SU-DHL-6 (cell line): ENCODE results near the gene RARB.

ENCODE experiments used
- H2AFZ ChIP-seq: fragments of 200-600 bp; sonication (generic); 2 replicates; pipeline ENCODE4 v1.6.1; 2014; ENCODE audit warnings: low read depth, mild to moderate bottlenecking, moderate library complexity, mixed read lengths, antibody characterized with exemption, low read length; ENCODE audit not compliant: severe bottlenecking
- H3F3A ChIP-seq: fragments of 200-600 bp; shearing (Covaris generic); 2 replicates; pipeline ENCODE4 v1.6.0; 2016; ENCODE audit warnings: antibody characterized with exemption, mild to moderate bottlenecking; ENCODE audit not compliant: insufficient read depth
- H3K27ac ChIP-seq: fragments of 200-600 bp; sonication (generic); 2 replicates; pipeline ENCODE4 v1.5.1; 2016; ENCODE audit warnings: low read depth, mild to moderate bottlenecking, low read length, moderate library complexity, mixed read lengths
- H3K27me3 ChIP-seq: fragments of 200-600 bp; sonication (generic), shearing (Covaris generic); 2 replicates; pipeline ENCODE4 v1.6.0; 2014; ENCODE audit warnings: mild to moderate bottlenecking, low read length
- H3K36me3 ChIP-seq: fragments of 200-600 bp; sonication (generic); 2 replicates; pipeline ENCODE4 v1.6.1; 2014; ENCODE audit warnings: mild to moderate bottlenecking, low read length, mixed read lengths
- H3K4me2 ChIP-seq: fragments of 300-600, 200-600 bp; shearing (Covaris generic), sonication (generic); 2 replicates; pipeline ENCODE4 v1.6.0; 2014; ENCODE audit warnings: low read length, low read depth, mild to moderate bottlenecking; ENCODE audit not compliant: poor library complexity, severe bottlenecking
- H3K4me3 ChIP-seq: fragments of 200-600 bp; sonication (generic); 2 replicates; pipeline ENCODE4 v1.5.1; 2014; ENCODE audit warnings: antibody characterized with exemption, low read length, mild to moderate bottlenecking, mixed read lengths; ENCODE audit not compliant: insufficient read depth, poor library complexity, severe bottlenecking
- H3K79me2 ChIP-seq: fragments of 200-600 bp; sonication (generic); 2 replicates; pipeline ENCODE4 v1.6.1; 2014; ENCODE audit warnings: mild to moderate bottlenecking, low read length, moderate library complexity; ENCODE audit not compliant: insufficient read depth
- H3K9ac ChIP-seq: fragments of 200-600 bp; sonication (generic); 2 replicates; pipeline ENCODE4 v1.7.0; 2014; ENCODE audit warnings: mild to moderate bottlenecking, low read length
- H3K9me2 ChIP-seq: fragments of 200-600 bp; sonication (generic); replicated peaks from 2 replicates; pipeline ENCODE4 v1.6.1; 2014; ENCODE audit warnings: low read length; ENCODE audit not compliant: insufficient read depth
- H3K9me3 ChIP-seq: fragments of 200-600 bp; sonication (generic); 2 replicates; pipeline ENCODE4 v1.6.1; 2014; ENCODE audit warnings: low read length, mixed read lengths; ENCODE audit not compliant: insufficient read depth
- H4K20me1 ChIP-seq: fragments of 200-600 bp; sonication (generic); 2 replicates; pipeline ENCODE4 v1.6.1; 2014; ENCODE audit warnings: low read depth, mild to moderate bottlenecking, antibody characterized with exemption, low read length, moderate library complexity, mixed read lengths
- EZH2phosphoT487 ChIP-seq: fragments of 200-600 bp; sonication (generic), shearing (Covaris generic); conservative IDR thresholded peaks from 2 replicates; pipeline ENCODE4 v1.6.1; 2018; ENCODE audit warnings: mild to moderate bottlenecking, antibody characterized with exemption, low read length, moderate library complexity, mixed read lengths
- TF ChIP-seq, protein P1 (sequence below): fragments of 200-600 bp; sonication (generic); IDR thresholded peaks from one replicate; pipeline ENCODE4 v1.5.1; 2017; ENCODE audit warnings: antibody characterized with exemption, mild to moderate bottlenecking, low read length, moderate library complexity; ENCODE audit not compliant: insufficient read depth, poor library complexity, severe bottlenecking

Gene RARB

DNA sequence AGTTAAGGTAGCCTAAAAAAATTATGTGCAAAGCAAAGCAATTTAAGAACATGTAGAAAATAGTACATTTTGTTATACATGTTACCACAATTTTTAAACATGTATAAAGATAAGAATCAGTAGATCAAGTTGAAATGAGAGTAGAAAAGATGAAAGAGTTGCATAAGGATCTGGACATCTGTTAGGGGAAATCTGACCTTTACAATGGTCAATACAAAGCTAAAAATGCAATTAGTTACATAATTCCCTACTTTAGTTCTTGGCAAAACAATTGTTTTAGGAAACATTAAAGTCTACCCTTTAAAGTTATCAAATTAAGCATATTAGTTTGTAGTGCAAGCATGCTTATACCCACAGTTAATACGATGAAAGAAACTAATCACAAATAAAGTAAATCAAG, 203.9 kb downstream of the RARB start:
- no peak overlapping the region for H3K9ac ChIP-seq
- no peaks in the 10 kb centered on the region for H3K27me3 ChIP-seq
- H3K4me3 ChIP-seq = no peak overlapping the region
- H3K9me3 ChIP-seq = no peaks in the 10 kb centered on the region
- H3F3A ChIP-seq = 0 out of 2 replicates have a peak, but pooled peaks cover 10% of the 10 kb centered on the region
- H4K20me1 ChIP-seq = no peaks in the 10 kb centered on the region
- TF ChIP-seq, protein P1, sequence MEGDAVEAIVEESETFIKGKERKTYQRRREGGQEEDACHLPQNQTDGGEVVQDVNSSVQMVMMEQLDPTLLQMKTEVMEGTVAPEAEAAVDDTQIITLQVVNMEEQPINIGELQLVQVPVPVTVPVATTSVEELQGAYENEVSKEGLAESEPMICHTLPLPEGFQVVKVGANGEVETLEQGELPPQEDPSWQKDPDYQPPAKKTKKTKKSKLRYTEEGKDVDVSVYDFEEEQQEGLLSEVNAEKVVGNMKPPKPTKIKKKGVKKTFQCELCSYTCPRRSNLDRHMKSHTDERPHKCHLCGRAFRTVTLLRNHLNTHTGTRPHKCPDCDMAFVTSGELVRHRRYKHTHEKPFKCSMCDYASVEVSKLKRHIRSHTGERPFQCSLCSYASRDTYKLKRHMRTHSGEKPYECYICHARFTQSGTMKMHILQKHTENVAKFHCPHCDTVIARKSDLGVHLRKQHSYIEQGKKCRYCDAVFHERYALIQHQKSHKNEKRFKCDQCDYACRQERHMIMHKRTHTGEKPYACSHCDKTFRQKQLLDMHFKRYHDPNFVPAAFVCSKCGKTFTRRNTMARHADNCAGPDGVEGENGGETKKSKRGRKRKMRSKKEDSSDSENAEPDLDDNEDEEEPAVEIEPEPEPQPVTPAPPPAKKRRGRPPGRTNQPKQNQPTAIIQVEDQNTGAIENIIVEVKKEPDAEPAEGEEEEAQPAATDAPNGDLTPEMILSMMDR = no peak
- TF ChIP-seq EZH2phosphoT487 = no peak
- H3K36me3 ChIP-seq = peaks cover 56% of the 10 kb centered on the region
- H2AFZ ChIP-seq = no peak overlapping the region
- no peaks in the 10 kb centered on the region for H3K9me2 ChIP-seq
- no peak overlapping the region for H3K4me2 ChIP-seq
- H3K27ac ChIP-seq = no peak overlapping the region
- no peaks in the 10 kb centered on the region for H3K79me2 ChIP-seq

DNA sequence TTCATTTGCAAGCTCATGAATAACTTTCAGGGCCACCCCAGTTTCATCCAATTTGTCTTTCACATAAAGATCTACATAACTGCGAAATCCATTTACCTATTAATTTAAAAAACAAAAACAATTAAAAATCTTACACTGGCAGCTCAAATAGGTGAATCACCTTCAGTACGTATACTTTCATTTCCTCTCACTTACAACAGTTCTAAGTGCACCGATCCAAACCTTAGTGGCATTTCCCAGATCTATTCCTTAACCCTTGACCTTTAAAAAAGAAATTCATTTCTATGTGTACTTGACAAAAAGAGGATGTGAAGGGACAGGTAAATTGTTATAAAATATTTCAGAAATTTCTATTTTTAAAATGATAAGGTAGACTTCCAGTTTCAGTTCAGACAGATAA, 205.9 kb downstream of the RARB start:
- Histone ChIP-seq H3K4me2 (no peak overlapping the region), H4K20me1 (no peaks in the 10 kb centered on the region)

DNA sequence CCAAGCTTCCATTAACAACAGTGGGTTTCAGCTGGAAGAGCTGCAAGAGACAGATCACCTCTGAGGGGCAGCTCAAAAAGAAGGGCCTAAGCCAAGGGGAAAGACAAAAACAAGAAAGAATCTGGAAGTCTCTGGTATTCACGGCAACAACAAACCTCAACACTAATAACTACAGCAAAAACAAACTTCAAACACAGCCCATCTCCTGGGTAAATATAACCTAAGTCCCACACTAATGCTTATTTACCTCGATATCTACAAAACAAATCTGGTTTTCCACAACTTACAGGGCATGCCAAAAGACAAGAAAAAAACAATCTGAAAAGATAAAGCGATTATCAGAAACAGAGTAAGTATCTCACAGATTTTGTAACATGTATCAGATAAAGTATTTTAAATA, 207.0 kb downstream of the RARB start:
- no peak for TF ChIP-seq EZH2phosphoT487
- TF ChIP-seq, protein P1 = no peak
- H3K36me3 ChIP-seq = peaks cover 57% of the 10 kb centered on the region

More for the DNA sequence above, 205.9 kb downstream of the RARB start:
- peaks cover 62% of the 10 kb centered on the region for H3K36me3 ChIP-seq
- TF ChIP-seq, protein P1 = no peak
- no peak for TF ChIP-seq EZH2phosphoT487
- no peaks in the 10 kb centered on the region for H3K79me2 ChIP-seq
- no peaks in the 10 kb centered on the region for H3K9me2 ChIP-seq
- 0 out of 2 replicates have a peak, but pooled peaks cover 10% of the 10 kb centered on the region for H3F3A ChIP-seq
- no peaks in the 10 kb centered on the region for H3K27me3 ChIP-seq
- H3K9ac ChIP-seq = no peak overlapping the region
- H2AFZ ChIP-seq = no peak overlapping the region
- no peaks in the 10 kb centered on the region for H3K9me3 ChIP-seq
- H3K4me3 ChIP-seq = no peak overlapping the region
- H3K27ac ChIP-seq = no peak overlapping the region

More for the DNA sequence above, 207.0 kb downstream of the RARB start:
- Histone ChIP-seq H3F3A (peaks cover 14% of the 10 kb centered on the region; the same call in 1 of the 2 replicates), H3K4me2 (no peak overlapping the region), H3K9me3 (no peaks in the 10 kb centered on the region), H3K4me3 (no peak overlapping the region), H3K27ac (no peak overlapping the region), H2AFZ (no peak overlapping the region), H3K9ac (no peak overlapping the region), H3K9me2 (no peaks in the 10 kb centered on the region), H3K79me2 (no peaks in the 10 kb centered on the region), H3K27me3 (no peaks in the 10 kb centered on the region), H4K20me1 (no peaks in the 10 kb centered on the region)
